Vagina (tissue), 1 donor: ENCODE data around the gene CHRFAM7A. TPM values are rescaled to one million over a fixed set of nuclear protein-coding genes. Genes with fewer than 3 reads are reported as not detected.

Experiments
- small RNA-seq: library from RNA; depleted of rRNA; stranded (forward); fragments of <200 nt; gene quantifications from one replicate; pipeline ENCODE3, GENCODE V24; 2016
- total RNA-seq: library from RNA; depleted of rRNA; stranded (reverse); fragments of >200 nt; gene quantifications from one replicate; pipeline ENCODE4 v1.2.3, GENCODE V29; 2016

The CHRFAM7A gene
- total RNA-seq, 1 donor from 2014 or later = not detected

Small RNAs within 50 kb of the gene (small RNA-seq; reads per million reads assigned to genes)
- gene AC019322.2 (not detected), gene RF00019 (not detected), gene RF00096 (not detected), gene RN7SL196P (not detected)

Other genes starting within 250 kb of the CHRFAM7A start
- gene GOLGA8R, start 20.7 kb upstream of the CHRFAM7A start, total RNA-seq = 3.2 TPM
- gene GOLGA8Q, start 158.5 kb upstream of the CHRFAM7A start, total RNA-seq = 2.7 TPM
- gene GOLGA8H, start 210.5 kb upstream of the CHRFAM7A start, total RNA-seq = not detected